GM18508 (cell line): Measurements from ENCODE around the gene EEF1A2.

ENCODE experiments used
- ATAC-seq: cut with Tn5 transposase; IDR thresholded peaks from one replicate; pipeline ENCODE4 v1.9.1; 2021; ENCODE audit warnings: moderate number of reproducible peaks; ENCODE audit not compliant: insufficient read depth, unreplicated experiment

The EEF1A2 gene

GRCh38 chr20:63537525-63538203, 38.8 kb upstream of the EEF1A2 start:
- no peak for ATAC-seq

GRCh38 chr20:63536997-63537524, 38.2 kb upstream of the EEF1A2 start, which contains the start of gene PTK6:
Gene PTK6, minus strand, starts transcription at chr20:63537376. Its CDS starts 62 bp downstream, at chr20:63537314.
- ATAC-seq: no peak

GRCh38 chr20:63536241-63536977, 37.5 kb upstream of the EEF1A2 start:
- ATAC-seq: no peak

- ATAC-seq: no peak
Observed at GRCh38 chr20:63534831-63535651, 36.2 kb upstream of the EEF1A2 start.

- no peak for ATAC-seq
Observed at GRCh38 chr20:63534427-63534830, 35.5 kb upstream of the EEF1A2 start.

- ATAC-seq: no peak
Observed at GRCh38 chr20:63533871-63534393, 35.0 kb upstream of the EEF1A2 start.

- ATAC-seq: no peak
Observed at GRCh38 chr20:63533388-63533787, 34.5 kb upstream of the EEF1A2 start.

GRCh38 chr20:63532449-63532971, 33.6 kb upstream of the EEF1A2 start:
- no peak for ATAC-seq

GRCh38 chr20:63531686-63532448, 33.0 kb upstream of the EEF1A2 start:
- no peak for ATAC-seq

GRCh38 chr20:63530788-63531160, 31.9 kb upstream of the EEF1A2 start:
- no peak for ATAC-seq

GRCh38 chr20:63529861-63530787, 31.2 kb upstream of the EEF1A2 start:
- no peak for ATAC-seq

- no peak for ATAC-seq
Observed at GRCh38 chr20:63529180-63529860, 30.4 kb upstream of the EEF1A2 start.

- no peak for ATAC-seq
Observed at GRCh38 chr20:63527184-63527583, 28.3 kb upstream of the EEF1A2 start.

- no peak for ATAC-seq
Observed at GRCh38 chr20:63525971-63526370, 27.1 kb upstream of the EEF1A2 start.

GRCh38 chr20:63525185-63525584, 26.3 kb upstream of the EEF1A2 start:
- no peak for ATAC-seq

- ATAC-seq: no peak
Observed at GRCh38 chr20:63522981-63523611, 24.2 kb upstream of the EEF1A2 start.

GRCh38 chr20:63522091-63522868, 23.4 kb upstream of the EEF1A2 start:
- ATAC-seq: no peak
